Activated B cell treated with CpG ODN at 0.5 μM for 24 hours (primary cell): Measurements from ENCODE around the gene RCAN2. TPM values are rescaled to one million over a fixed set of nuclear protein-coding genes. Genes with fewer than 3 reads are reported as not detected.
"Not testable (repeated sequence)": the region's sequence is repeated elsewhere in the genome, so short reads cannot be mapped to it uniquely, and the experiment has no call there.

Experiments
- ATAC-seq: fragments of 200-7000 bp; cut with Tn5 transposase; one replicate; pipeline ENCODE4 v1.10.0; 2021; ENCODE audit warnings: low read depth, mild to moderate bottlenecking, moderate library complexity
- CTCF ChIA-PET: fragments of 350-600 bp; sonication (Branson Sonifier 250); formaldehyde crosslinking; loops from one replicate; lab custom pipeline; 2021; ENCODE audit warnings: antibody characterized with exemption; lab: Charles Lee
- POLR2A ChIA-PET: fragments of 350-600 bp; sonication (Branson Sonifier 250); formaldehyde crosslinking; loops from one replicate; lab custom pipeline; 2021; ENCODE audit warnings: antibody characterized with exemption; lab: Charles Lee
- DNase-seq: peaks from one replicate; pipeline ENCODE4 v3.0.0; 2022
- H3K27ac Mint-ChIP-seq: one replicate; pipeline ENCODE4 v1.8.0; 2020; ENCODE audit warnings: mixed read lengths
- H3K27me3 Mint-ChIP-seq: one replicate; pipeline ENCODE4 v1.8.0; 2021; ENCODE audit warnings: mixed read lengths
- H3K36me3 Mint-ChIP-seq: one replicate; pipeline ENCODE4 v1.8.0; 2021; ENCODE audit warnings: low read depth, mixed read lengths
- H3K4me1 Mint-ChIP-seq: one replicate; pipeline ENCODE4 v1.8.0; 2021; ENCODE audit warnings: mixed read lengths
- H3K4me3 Mint-ChIP-seq: one replicate; pipeline ENCODE4 v1.8.0; 2020; ENCODE audit warnings: mild to moderate bottlenecking, mixed read lengths
- H3K9me3 Mint-ChIP-seq: one replicate; pipeline ENCODE4 v1.8.0; 2020; ENCODE audit warnings: mixed read lengths
- CTCF ChIP-seq: fragments of 200-600 bp; IDR thresholded peaks from one replicate; pipeline ENCODE4 v1.8.0; 2022; ENCODE audit warnings: antibody characterized with exemption, mild to moderate bottlenecking
- intact Hi-C: fragments of 100-400 bp; cut with micrococcal nuclease; formaldehyde crosslinking; loops from one replicate; pipeline ENCODE4 v1.15.1; 2024
- total RNA-seq: library from RNA; stranded (reverse); gene quantifications from 2 replicates; pipeline ENCODE4 v1.2.3, GENCODE V29; 2022

The RCAN2 gene
- total RNA-seq, 1 donor from 2014 or later = not detected

GRCh38 chr6:46407246-46407645, 84.0 kb downstream of the RCAN2 start:
- H3K9me3 Mint-ChIP-seq = no peaks in the 10 kb centered on the region
- H3K36me3 Mint-ChIP-seq = no peaks in the 10 kb centered on the region
- no peak for DNase-seq
- no peak overlapping the region for H3K27ac Mint-ChIP-seq
- no peaks in the 10 kb centered on the region for H3K27me3 Mint-ChIP-seq
- CTCF ChIA-PET = interaction anchor here (1.4 to 10.5 kb wide), 4 partner anchors 16 to 476 kb away, joined by 4 to 226 read pairs (median 115); no protein-coding TSS in a partner anchor
- no peak overlapping the region for H3K4me3 Mint-ChIP-seq
- H3K4me1 Mint-ChIP-seq = no peaks in the 10 kb centered on the region
- TF ChIP-seq CTCF = no peak
- intact Hi-C loops = no loop called here
- POLR2A ChIA-PET = no interaction called here
- ATAC-seq = no peak

- H3K9me3 Mint-ChIP-seq, H3K27me3 Mint-ChIP-seq, intact Hi-C loops, ATAC-seq, H3K36me3 Mint-ChIP-seq, H3K27ac Mint-ChIP-seq, POLR2A ChIA-PET, H3K4me1 Mint-ChIP-seq, DNase-seq, H3K4me3 Mint-ChIP-seq: not testable (repeated sequence)
- CTCF ChIA-PET = interaction anchor here (9.4 to 10.5 kb wide), 2 partner anchors 186 to 314 kb away, joined by 203 to 226 read pairs; no protein-coding TSS in a partner anchor
These were observed 85.5 kb downstream of the RCAN2 start for GRCh38 chr6:46405620-46406180.

GRCh38 chr6:46400898-46401297, 90.4 kb downstream of the RCAN2 start:
- DNase-seq (no peak), ATAC-seq (no peak)
- Mint-ChIP-seq H3K27me3 (peaks cover 3% of the 10 kb centered on the region), H3K4me3 (no peak overlapping the region), H3K27ac (no peak overlapping the region), H3K4me1 (no peaks in the 10 kb centered on the region), H3K36me3 (no peaks in the 10 kb centered on the region), H3K9me3 (no peaks in the 10 kb centered on the region)
- POLR2A ChIA-PET = no interaction called here
- CTCF ChIA-PET = no interaction called here
- intact Hi-C loops = no loop called here
- TF ChIP-seq CTCF = no peak

- Mint-ChIP-seq H3K4me1 (no peaks in the 10 kb centered on the region), H3K9me3 (no peaks in the 10 kb centered on the region), H3K27ac (no peak overlapping the region), H3K4me3 (no peak overlapping the region), H3K36me3 (no peaks in the 10 kb centered on the region), H3K27me3 (peaks cover 3% of the 10 kb centered on the region)
- ChIA-PET POLR2A (no interaction called here), CTCF (no interaction called here)
- DNase-seq (no peak), ATAC-seq (no peak)
- intact Hi-C loops = no loop called here
- TF ChIP-seq CTCF = no peak
These were observed 95.7 kb downstream of the RCAN2 start for GRCh38 chr6:46395530-46395929.

- Mint-ChIP-seq H3K4me3 (no peak overlapping the region), H3K27ac (no peak overlapping the region), H3K4me1 (no peaks in the 10 kb centered on the region), H3K27me3 (no peaks in the 10 kb centered on the region), H3K36me3 (no peaks in the 10 kb centered on the region), H3K9me3 (no peaks in the 10 kb centered on the region)
- TF ChIP-seq CTCF = no peak
- ChIA-PET CTCF (no interaction called here), POLR2A (no interaction called here)
- DNase-seq = no peak
- no peak for ATAC-seq
- intact Hi-C loops = no loop called here
These were observed 97.3 kb downstream of the RCAN2 start for GRCh38 chr6:46393940-46394337.
